Stimulated activated CD8-positive, alpha-beta memory T cell treated with anti-CD3 and anti-CD28 coated beads, Interleukin-7, amount 100 ng/mL, for 48 hours (primary cell): ENCODE measurements around the gene WDR81.

Source experiments
- DNase-seq, 2 donors: peaks; one replicate each; pipeline ENCODE4 v3.0.0-alpha.2; 2020; ENCODE audit warnings: low read depth in 1 of 2; ENCODE audit errors: extremely low read depth in 1 of 2

The WDR81 gene

GRCh38 chr17:1776857-1777256 lies 52.4 kb downstream of the WDR81 start:
- DNase-seq: no peak

GRCh38 chr17:1779571-1780131 lies 55.1 kb downstream of the WDR81 start:
- no peak for DNase-seq

- DNase-seq: no peak
These were observed 57.7 kb downstream of the WDR81 start for GRCh38 chr17:1782171-1782567.

- DNase-seq: no peak
These were observed 58.8 kb downstream of the WDR81 start for GRCh38 chr17:1783271-1783670.

GRCh38 chr17:1783834-1784611 lies 59.5 kb downstream of the WDR81 start:
- DNase-seq: no peak

GRCh38 chr17:1785930-1786329 lies 61.4 kb downstream of the WDR81 start:
- DNase-seq: no peak

- DNase-seq: no peak
These were observed 62.2 kb downstream of the WDR81 start for GRCh38 chr17:1786708-1787107.

GRCh38 chr17:1787301-1787902 lies 62.9 kb downstream of the WDR81 start:
- DNase-seq: no peak
